Kidney (tissue), 14 donors: ENCODE measurements around the gene TMEM43. TPM values are rescaled to one million over a fixed set of nuclear protein-coding genes. Genes with fewer than 3 reads are reported as not detected.

Experiments
- DNase-seq, 5 donors: peaks; one replicate each; pipeline ENCODE4 v3.0.0-alpha.2; 2013 to 2020
- FAIRE-seq: peaks from 2 replicates; lab custom pipeline; 2012; peaks lifted over from hg19 to GRCh38; lab: Jason Lieb, UNC
- H3K27ac ChIP-seq, 2 donors: one replicate each; pipeline ENCODE4 v1.7.0; 2013; ENCODE audit warnings: low read depth in 2 of 2, low read length in 2 of 2, inconsistent platforms in 1 of 2
- H3K27me3 ChIP-seq: one replicate; pipeline ENCODE4 v1.7.1; 2013; ENCODE audit warnings: low read length, inconsistent platforms; ENCODE audit not compliant: control insufficient read depth, insufficient read depth
- H3K36me3 ChIP-seq, 3 donors: one replicate each; pipeline versions ENCODE4 v1.7.0 to v1.7.1; 2013; ENCODE audit warnings: low read length in 3 of 3, control low read depth in 1 of 3, inconsistent platforms in 1 of 3; ENCODE audit not compliant: insufficient read depth in 3 of 3, control insufficient read depth in 2 of 3
- H3K4me1 ChIP-seq, 3 donors: one replicate each; pipeline versions ENCODE4 v1.7.0 to v1.7.1; 2013; ENCODE audit warnings: low read length in 3 of 3, inconsistent platforms in 1 of 3, low read depth in 1 of 3; ENCODE audit not compliant: control insufficient read depth in 2 of 3, insufficient read depth in 2 of 3
- H3K4me3 ChIP-seq, 3 donors: one replicate each; pipeline versions ENCODE4 v1.7.0 to v1.8.1; 2013; ENCODE audit warnings: low read length in 3 of 3, control low read depth in 1 of 3, inconsistent platforms in 1 of 3
- H3K9ac ChIP-seq, 3 donors: one replicate each; pipeline versions ENCODE4 v1.7.0 to v1.7.1; 2013; ENCODE audit warnings: low read length in 3 of 3, control low read depth in 1 of 3, inconsistent platforms in 1 of 3
- H3K9me3 ChIP-seq, 3 donors: one replicate each; pipeline versions ENCODE4 v1.7.0 to v1.7.1; 2013; ENCODE audit warnings: low read length in 3 of 3, control low read depth in 1 of 3, inconsistent platforms in 1 of 3; ENCODE audit not compliant: control insufficient read depth in 2 of 3, insufficient read depth in 1 of 3
- intact Hi-C: fragments of 100-400 bp; cut with DNase I; formaldehyde crosslinking; loops from one replicate; pipeline ENCODE4 v1.11.1; 2022
- polyA plus RNA-seq: library from polyadenylated mRNA; stranded (reverse); fragments of 350-450 nt; fragmentation: Illumina TruSeq; extraction: RNeasy Lipid Tissue Mini Kit (QIAGEN cat#74804); gene quantifications from one replicate; pipeline ENCODE4 v1.2.3, GENCODE V29; 2014; ENCODE audit warnings: low read depth, low replicate concordance; ENCODE audit not compliant: insufficient read depth
- total RNA-seq: library from RNA; stranded (reverse); fragmentation: NEBNext Ultra II Directional; extraction: Animal tissue kit (Norgen Biotek cat#: 25700); gene quantifications from one replicate; pipeline ENCODE4 v1.2.1, GENCODE V29; 2021
- TF ChIP-seq, protein P1 (sequence below): IDR thresholded peaks from 3 replicates; pipeline ENCODE4 v1.5.1; 2012; ENCODE audit warnings: mild to moderate bottlenecking, moderate library complexity, borderline replicate concordance; ENCODE audit not compliant: insufficient read depth; ENCODE audit errors: extremely low read depth
- donor health status: control.
- donor health status: control.
- donor health status: control.
- donor health status: control.
- donor health status: control.
- donor health status: DM: yes; HTN: yes; CAD: no.
- donor health status: Normal renal cell carcinoma (clear cell type).

The TMEM43 gene
- total and polyA plus RNA-seq, 2 donors from 2014 or later = 27.6 to 86.5 TPM

DNA sequence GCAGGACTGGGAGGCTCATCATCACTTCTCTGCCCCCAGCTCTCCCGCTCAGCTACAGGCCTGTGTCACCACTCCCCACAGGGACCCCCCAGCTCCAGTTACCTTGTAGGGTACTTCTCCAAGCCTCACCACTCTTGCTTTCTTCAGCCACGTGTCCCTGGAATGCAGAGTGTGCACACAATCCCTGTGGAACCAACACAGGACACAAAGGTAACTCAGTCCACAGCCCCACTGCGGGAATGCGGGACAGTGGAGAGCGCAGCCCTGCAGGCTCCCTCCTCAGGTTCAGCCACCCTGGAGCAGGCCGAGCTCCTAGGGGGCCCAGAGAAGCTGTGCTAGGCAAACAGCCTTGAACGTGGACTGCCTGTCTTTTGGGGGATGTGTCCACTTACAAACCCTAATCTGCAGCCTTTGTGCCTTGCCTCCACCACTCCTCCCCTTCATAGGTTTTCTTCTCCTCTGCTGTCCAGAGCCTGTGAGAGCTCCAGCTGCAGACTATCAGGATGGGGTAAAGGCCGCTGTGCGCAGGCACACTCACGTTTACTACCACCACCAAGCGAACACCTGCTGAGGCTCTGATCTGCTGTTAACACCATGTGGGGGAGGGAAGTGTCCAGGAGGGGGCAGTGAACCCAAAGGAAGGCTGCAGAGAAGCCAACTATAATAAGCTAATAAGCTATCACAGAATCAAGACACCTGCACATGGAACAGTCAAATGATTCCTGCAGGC lies 27.5 kb downstream of the TMEM43 start:
- H3K36me3 ChIP-seq = peaks cover 6 to 54% (median 43%) of the 10 kb centered on the region in 3 donors
- peak in 1 of 5 donors; percentile 39 for DNase-seq
- H3K9me3 ChIP-seq = no peaks in the 10 kb centered on the region
- no peak for FAIRE-seq
- TF ChIP-seq, protein P1, sequence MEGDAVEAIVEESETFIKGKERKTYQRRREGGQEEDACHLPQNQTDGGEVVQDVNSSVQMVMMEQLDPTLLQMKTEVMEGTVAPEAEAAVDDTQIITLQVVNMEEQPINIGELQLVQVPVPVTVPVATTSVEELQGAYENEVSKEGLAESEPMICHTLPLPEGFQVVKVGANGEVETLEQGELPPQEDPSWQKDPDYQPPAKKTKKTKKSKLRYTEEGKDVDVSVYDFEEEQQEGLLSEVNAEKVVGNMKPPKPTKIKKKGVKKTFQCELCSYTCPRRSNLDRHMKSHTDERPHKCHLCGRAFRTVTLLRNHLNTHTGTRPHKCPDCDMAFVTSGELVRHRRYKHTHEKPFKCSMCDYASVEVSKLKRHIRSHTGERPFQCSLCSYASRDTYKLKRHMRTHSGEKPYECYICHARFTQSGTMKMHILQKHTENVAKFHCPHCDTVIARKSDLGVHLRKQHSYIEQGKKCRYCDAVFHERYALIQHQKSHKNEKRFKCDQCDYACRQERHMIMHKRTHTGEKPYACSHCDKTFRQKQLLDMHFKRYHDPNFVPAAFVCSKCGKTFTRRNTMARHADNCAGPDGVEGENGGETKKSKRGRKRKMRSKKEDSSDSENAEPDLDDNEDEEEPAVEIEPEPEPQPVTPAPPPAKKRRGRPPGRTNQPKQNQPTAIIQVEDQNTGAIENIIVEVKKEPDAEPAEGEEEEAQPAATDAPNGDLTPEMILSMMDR = no peak
- H3K27ac ChIP-seq = no peak overlapping the region
- no peak overlapping the region for H3K9ac ChIP-seq
- intact Hi-C loops = no loop called here
- H3K4me1 ChIP-seq = peaks cover 0 to 6% (median 4%) of the 10 kb centered on the region in 3 donors
- no peak overlapping the region for H3K4me3 ChIP-seq
- H3K27me3 ChIP-seq = no peaks in the 10 kb centered on the region

DNA sequence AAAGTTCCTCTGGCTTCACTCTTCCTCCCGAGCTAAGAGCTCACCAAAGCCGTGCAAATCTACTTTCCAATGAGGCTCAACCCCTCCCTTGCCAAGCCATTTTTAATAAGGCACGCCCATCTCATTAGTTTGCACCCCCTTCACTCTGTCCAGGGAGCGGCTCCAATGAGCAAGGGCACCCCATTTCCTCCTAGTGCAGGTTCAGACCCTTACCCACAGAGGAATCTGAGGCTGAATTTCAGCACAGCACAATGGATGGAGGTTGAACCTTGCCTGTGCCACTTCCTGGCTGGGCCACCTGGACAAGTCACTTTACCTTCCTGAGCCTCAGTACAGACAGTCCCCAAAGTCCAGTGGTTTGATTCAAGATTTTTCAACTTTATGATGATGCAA lies 28.1 kb downstream of the TMEM43 start:
- Histone ChIP-seq H3K27ac (no peak overlapping the region), H3K27me3 (no peaks in the 10 kb centered on the region), H3K9me3 (no peaks in the 10 kb centered on the region), H3K9ac (no peak overlapping the region), H3K4me3 (no peak overlapping the region), H3K4me1 (peaks cover 0 to under 1% (median under 1%) of the 10 kb centered on the region in 3 donors), H3K36me3 (peaks cover 7 to 60% (median 43%) of the 10 kb centered on the region in 3 donors)
- FAIRE-seq (no peak), DNase-seq (no peak)
- TF ChIP-seq, protein P1 = no peak
- intact Hi-C loops = no loop called here

DNA sequence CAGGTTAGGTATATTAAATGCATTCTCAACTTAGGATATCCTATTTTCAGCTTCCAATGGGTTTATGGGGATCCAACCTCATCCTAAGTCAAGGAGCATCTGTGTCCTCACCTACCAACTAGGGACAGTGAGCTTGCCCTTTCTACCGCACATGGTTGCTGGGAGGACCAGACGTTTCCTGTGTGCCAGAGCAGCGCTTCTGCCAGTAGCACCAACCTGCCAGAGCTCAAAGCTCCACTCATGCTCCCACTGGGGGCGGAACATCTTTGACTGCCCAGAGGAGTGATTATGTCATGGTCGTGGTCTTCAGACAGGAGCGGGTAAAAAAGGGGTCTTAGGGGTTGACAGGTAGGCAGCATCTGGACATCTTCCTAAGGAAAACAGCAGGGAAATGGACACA lies 28.8 kb downstream of the TMEM43 start:
- TF ChIP-seq, protein P1 = no peak
- no peak for FAIRE-seq

More for the DNA sequence above, 28.8 kb downstream of the TMEM43 start:
- intact Hi-C loops = no loop called here
- no peak overlapping the region for H3K4me3 ChIP-seq
- H3K36me3 ChIP-seq = peaks cover 7 to 67% (median 50%) of the 10 kb centered on the region in 3 donors
- no peak for DNase-seq
- no peaks in the 10 kb centered on the region for H3K4me1 ChIP-seq
- no peaks in the 10 kb centered on the region for H3K9me3 ChIP-seq
- H3K9ac ChIP-seq = no peak overlapping the region
- H3K27me3 ChIP-seq = no peaks in the 10 kb centered on the region
- H3K27ac ChIP-seq = no peak overlapping the region
